HFFc6 (cell line): Measurements from ENCODE around the gene PLEKHG5. TPM values are rescaled to one million over a fixed set of nuclear protein-coding genes. Genes with fewer than 3 reads are reported as not detected.

Experiments
- DNase-seq: peaks from one replicate; pipeline ENCODE4 v3.0.0-alpha.2; 2018
- H3K27ac Mint-ChIP-seq: 2 replicates; pipeline ENCODE4 v1.8.0; 2020; ENCODE audit warnings: mild to moderate bottlenecking, mixed read lengths
- H3K27me3 Mint-ChIP-seq: 2 replicates; pipeline ENCODE4 v1.8.0; 2021; ENCODE audit warnings: mild to moderate bottlenecking, moderate library complexity, mixed read lengths; ENCODE audit not compliant: insufficient read depth
- H3K36me3 Mint-ChIP-seq: 2 replicates; pipeline ENCODE4 v1.8.0; 2021; ENCODE audit warnings: low read depth, mixed read lengths
- H3K4me1 Mint-ChIP-seq: 2 replicates; pipeline ENCODE4 v1.8.0; 2020; ENCODE audit warnings: low read depth, mixed read lengths
- H3K4me3 Mint-ChIP-seq: 2 replicates; pipeline ENCODE4 v1.8.0; 2020; ENCODE audit warnings: mild to moderate bottlenecking, moderate library complexity, mixed read lengths
- H3K9me3 Mint-ChIP-seq: 2 replicates; pipeline ENCODE4 v1.8.0; 2020; ENCODE audit warnings: mild to moderate bottlenecking, mixed read lengths
- total RNA-seq, 6 experiments: library from RNA; stranded (reverse); fragmentation: NEBNext Ultra II Directional; extraction: Animal tissue kit (Norgen Biotek cat#: 25700); gene quantifications; 2 replicates in 1 of 6; 3 replicates in 5 of 6; pipeline ENCODE4 v1.2.3, GENCODE V29; 2021
- TF ChIP-seq, protein P1 (sequence below): fragments of 200-600 bp; sonication (generic); IDR thresholded peaks from 2 replicates; pipeline ENCODE4 v1.5.0; 2021; ENCODE audit warnings: antibody characterized with exemption, mild to moderate bottlenecking

Gene PLEKHG5
- total RNA-seq, 6 experiments from 2014 or later: 6.4 to 7.2 (median 6.6) TPM

GRCh38 chr1:6534248-6534822 is 42.9 kb upstream of the PLEKHG5 start:
- no peak overlapping the region for H3K27ac Mint-ChIP-seq
- H3K4me3 Mint-ChIP-seq: no peak overlapping the region
- H3K27me3 Mint-ChIP-seq: no peaks in the 10 kb centered on the region
- TF ChIP-seq, protein P1, sequence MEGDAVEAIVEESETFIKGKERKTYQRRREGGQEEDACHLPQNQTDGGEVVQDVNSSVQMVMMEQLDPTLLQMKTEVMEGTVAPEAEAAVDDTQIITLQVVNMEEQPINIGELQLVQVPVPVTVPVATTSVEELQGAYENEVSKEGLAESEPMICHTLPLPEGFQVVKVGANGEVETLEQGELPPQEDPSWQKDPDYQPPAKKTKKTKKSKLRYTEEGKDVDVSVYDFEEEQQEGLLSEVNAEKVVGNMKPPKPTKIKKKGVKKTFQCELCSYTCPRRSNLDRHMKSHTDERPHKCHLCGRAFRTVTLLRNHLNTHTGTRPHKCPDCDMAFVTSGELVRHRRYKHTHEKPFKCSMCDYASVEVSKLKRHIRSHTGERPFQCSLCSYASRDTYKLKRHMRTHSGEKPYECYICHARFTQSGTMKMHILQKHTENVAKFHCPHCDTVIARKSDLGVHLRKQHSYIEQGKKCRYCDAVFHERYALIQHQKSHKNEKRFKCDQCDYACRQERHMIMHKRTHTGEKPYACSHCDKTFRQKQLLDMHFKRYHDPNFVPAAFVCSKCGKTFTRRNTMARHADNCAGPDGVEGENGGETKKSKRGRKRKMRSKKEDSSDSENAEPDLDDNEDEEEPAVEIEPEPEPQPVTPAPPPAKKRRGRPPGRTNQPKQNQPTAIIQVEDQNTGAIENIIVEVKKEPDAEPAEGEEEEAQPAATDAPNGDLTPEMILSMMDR: no peak
- H3K36me3 Mint-ChIP-seq: peaks cover 24% of the 10 kb centered on the region
- no peak for DNase-seq
- no peaks in the 10 kb centered on the region for H3K9me3 Mint-ChIP-seq
- peaks cover 9% of the 10 kb centered on the region for H3K4me1 Mint-ChIP-seq

GRCh38 chr1:6531996-6532395 is 40.5 kb upstream of the PLEKHG5 start:
- Mint-ChIP-seq H3K27me3 (no peaks in the 10 kb centered on the region; the same call in 1 of the 2 replicates), H3K4me3 (no peak overlapping the region), H3K36me3 (peaks cover 31% of the 10 kb centered on the region), H3K4me1 (no peaks in the 10 kb centered on the region), H3K27ac (no peak overlapping the region), H3K9me3 (no peaks in the 10 kb centered on the region)
- DNase-seq: no peak
- TF ChIP-seq, protein P1: no peak

DNA sequence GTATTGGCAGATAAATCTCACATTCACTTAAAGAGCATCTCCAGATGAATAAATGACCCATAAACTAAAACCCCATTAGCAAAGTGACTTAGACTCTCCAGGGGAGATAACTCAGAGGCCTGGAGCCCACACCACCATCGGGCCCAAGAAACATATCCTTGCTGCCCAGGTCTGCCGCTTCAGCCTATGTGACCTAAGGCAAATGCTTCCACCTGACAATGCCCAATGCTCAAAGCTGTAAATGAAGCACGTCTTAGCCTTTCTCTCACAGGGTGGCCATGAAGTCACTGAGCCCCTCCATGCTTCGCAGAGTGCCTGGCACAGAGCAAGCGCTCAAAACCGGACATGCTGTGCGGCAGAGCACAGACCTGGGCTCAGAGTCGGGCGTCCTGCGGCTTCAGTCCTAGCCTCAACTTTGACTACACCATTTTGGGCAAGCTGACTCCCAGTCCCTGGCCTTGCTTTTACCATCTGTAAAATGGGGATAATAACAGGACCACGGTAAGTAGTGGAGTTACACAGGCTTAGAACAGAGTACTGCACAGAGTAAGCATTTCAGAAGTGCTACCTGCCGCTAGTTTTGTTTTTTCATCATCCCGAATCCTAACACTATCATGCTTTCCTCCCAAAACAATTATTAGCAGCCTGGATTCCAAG is 39.2 kb upstream of the PLEKHG5 start:
- peaks cover 35% of the 10 kb centered on the region for H3K36me3 Mint-ChIP-seq
- TF ChIP-seq, protein P1: no peak
- no peak for DNase-seq

DNA sequence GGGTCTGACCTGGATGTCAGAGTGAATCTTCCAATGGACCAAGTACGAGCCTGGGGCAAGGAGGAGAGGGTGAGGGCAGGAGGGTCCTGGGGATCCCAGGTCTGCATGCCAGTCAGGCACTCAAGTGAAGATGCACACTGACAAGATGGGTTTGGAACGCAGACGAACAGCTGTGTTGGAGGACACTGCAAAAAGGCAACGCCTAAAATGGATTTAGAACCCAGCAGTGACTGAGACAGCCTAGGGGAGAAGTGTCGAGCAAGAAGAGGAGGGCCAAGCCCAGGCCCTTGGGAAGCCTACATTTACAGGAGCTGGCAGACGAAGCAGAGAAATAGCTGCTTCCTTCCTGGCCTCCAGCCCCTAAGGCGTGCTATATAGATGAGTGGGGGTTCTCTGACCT is 37.0 kb upstream of the PLEKHG5 start:
- DNase-seq: no peak
- TF ChIP-seq, protein P1: no peak
- Mint-ChIP-seq H3K27ac (no peak overlapping the region), H3K27me3 (no peaks in the 10 kb centered on the region; the same call in 1 of the 2 replicates), H3K36me3 (peaks cover 43% of the 10 kb centered on the region), H3K9me3 (no peaks in the 10 kb centered on the region), H3K4me1 (no peaks in the 10 kb centered on the region), H3K4me3 (no peak overlapping the region)

More for the DNA sequence above, 39.2 kb upstream of the PLEKHG5 start:
- H3K9me3 Mint-ChIP-seq: no peaks in the 10 kb centered on the region
- no peak overlapping the region for H3K4me3 Mint-ChIP-seq
- H3K27ac Mint-ChIP-seq: no peak overlapping the region
- H3K27me3 Mint-ChIP-seq: no peaks in the 10 kb centered on the region; the same call in 1 of the 2 replicates
- no peaks in the 10 kb centered on the region for H3K4me1 Mint-ChIP-seq

DNA sequence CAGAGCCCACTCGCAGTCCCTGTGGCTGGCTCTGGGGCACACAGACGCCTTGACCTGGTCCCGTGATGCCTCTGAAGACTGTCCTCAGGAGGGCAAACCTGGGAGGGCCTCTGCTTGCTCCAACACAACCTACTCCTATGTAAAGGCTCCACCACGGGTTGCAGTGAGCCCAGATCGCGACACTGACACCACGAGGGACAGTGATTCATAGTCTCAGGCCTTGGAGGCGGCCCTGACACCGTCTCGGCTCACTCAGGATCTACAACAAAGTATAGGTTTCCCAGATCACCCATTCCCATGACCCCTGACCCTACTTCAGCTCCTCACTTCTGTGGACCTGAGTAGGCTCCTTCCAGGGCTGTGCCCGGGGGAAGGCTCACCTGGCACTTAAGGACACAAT is 34.8 kb upstream of the PLEKHG5 start:
- H3K27ac Mint-ChIP-seq: no peak overlapping the region
- no peaks in the 10 kb centered on the region for H3K9me3 Mint-ChIP-seq
- H3K4me1 Mint-ChIP-seq: peaks cover 8% of the 10 kb centered on the region
- H3K27me3 Mint-ChIP-seq: no peaks in the 10 kb centered on the region; the same call in 1 of the 2 replicates
- TF ChIP-seq, protein P1: no peak
- no peak for DNase-seq
- no peak overlapping the region for H3K4me3 Mint-ChIP-seq
- peaks cover 28% of the 10 kb centered on the region for H3K36me3 Mint-ChIP-seq
